Parathyroid adenoma (tissue), 2 donors: ENCODE results near the gene CSNK2A1.

Experiments
- H2AFZ ChIP-seq: fragments of 300-600 bp; sonication (generic); one replicate; pipeline ENCODE4 v1.7.0; 2017; ENCODE audit warnings: antibody characterized with exemption, mild to moderate bottlenecking
- H3K27ac ChIP-seq: fragments of 300-600 bp; sonication (generic); one replicate; pipeline ENCODE4 v1.7.0; 2017
- H3K27me3 ChIP-seq: fragments of 300-600 bp; sonication (generic); one replicate; pipeline ENCODE4 v1.7.0; 2017; ENCODE audit warnings: low read length; ENCODE audit not compliant: control insufficient read depth, insufficient read depth
- H3K36me3 ChIP-seq: fragments of 300-600 bp; sonication (generic); one replicate; pipeline ENCODE4 v1.7.0; 2017; ENCODE audit warnings: low read length; ENCODE audit not compliant: control insufficient read depth, insufficient read depth
- H3K4me1 ChIP-seq: fragments of 300-600 bp; sonication (generic); one replicate; pipeline ENCODE4 v1.7.0; 2017; ENCODE audit warnings: control low read depth
- H3K4me2 ChIP-seq: fragments of 300-600 bp; sonication (generic); one replicate; pipeline ENCODE4 v1.7.0; 2017; ENCODE audit warnings: low read length
- H3K4me3 ChIP-seq: fragments of 300-600 bp; sonication (generic); one replicate; pipeline ENCODE4 v1.7.0; 2017; ENCODE audit warnings: low read depth, low read length
- H3K79me2 ChIP-seq: fragments of 300-600 bp; sonication (generic); one replicate; pipeline ENCODE4 v1.7.0; 2017; ENCODE audit warnings: control low read depth
- H3K9ac ChIP-seq: fragments of 300-600 bp; sonication (generic); one replicate; pipeline ENCODE4 v1.7.0; 2017; ENCODE audit warnings: mild to moderate bottlenecking
- H3K9me3 ChIP-seq: fragments of 300-600 bp; sonication (generic); one replicate; pipeline ENCODE4 v1.7.0; 2017; ENCODE audit warnings: low read length; ENCODE audit not compliant: control insufficient read depth
- CTCF ChIP-seq: fragments of 300-600 bp; sonication (generic); IDR thresholded peaks from one replicate; pipeline ENCODE4 v1.7.0; 2017; ENCODE audit warnings: antibody characterized with exemption, mild to moderate bottlenecking
- donor health status: primary hyperparathyroidism.

CSNK2A1 gene

GRCh38 chr20:472889-473292 lies 70.7 kb downstream of the CSNK2A1 start:
- Histone ChIP-seq H3K36me3 (no peaks in the 10 kb centered on the region), H3K4me1 (no peaks in the 10 kb centered on the region), H3K27me3 (no peaks in the 10 kb centered on the region), H3K4me2 (no peak overlapping the region), H3K9me3 (no peaks in the 10 kb centered on the region), H2AFZ (no peak overlapping the region), H3K4me3 (no peak overlapping the region), H3K79me2 (no peaks in the 10 kb centered on the region), H3K27ac (no peak overlapping the region), H3K9ac (no peak overlapping the region)
- no peak for TF ChIP-seq CTCF

DNA sequence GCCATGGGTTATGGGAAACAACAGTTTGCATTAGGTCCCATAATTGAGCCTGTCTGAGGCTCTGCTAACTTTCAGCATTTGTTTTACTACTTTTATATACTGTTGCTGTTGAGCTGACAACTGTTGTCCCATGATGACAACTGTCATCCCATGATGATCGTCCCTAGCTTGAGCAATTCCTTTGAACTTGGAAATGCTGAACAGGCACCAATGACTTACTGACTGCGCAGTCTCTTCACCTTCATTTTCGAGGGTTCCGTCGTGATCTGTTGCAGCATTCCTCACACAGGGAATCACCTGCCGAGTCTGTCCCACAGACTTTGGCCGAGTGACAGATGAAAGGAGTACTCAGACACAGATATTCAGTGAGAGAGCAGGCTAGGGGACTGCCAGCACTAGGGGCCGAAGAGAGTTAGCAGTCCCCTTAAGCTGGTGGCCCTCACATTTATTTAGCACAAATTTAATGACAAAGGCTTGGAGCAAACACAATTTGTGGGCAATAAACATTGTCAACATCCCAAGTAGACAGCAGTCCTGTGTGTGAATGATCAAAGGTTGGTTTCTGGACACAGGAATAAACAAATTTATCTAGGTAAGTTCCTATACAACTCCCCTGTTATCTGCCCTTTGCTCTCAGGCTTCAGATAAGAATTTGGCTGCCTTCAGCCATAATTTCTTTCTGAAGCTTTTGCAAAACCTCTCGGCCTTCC lies 71.3 kb downstream of the CSNK2A1 start:
- no peak overlapping the region for H3K27ac ChIP-seq
- no peaks in the 10 kb centered on the region for H3K79me2 ChIP-seq
- no peak for TF ChIP-seq CTCF
- H3K36me3 ChIP-seq: no peaks in the 10 kb centered on the region
- no peak overlapping the region for H3K9ac ChIP-seq
- H3K4me1 ChIP-seq: no peaks in the 10 kb centered on the region
- H3K4me2 ChIP-seq: no peak overlapping the region
- no peaks in the 10 kb centered on the region for H3K9me3 ChIP-seq
- H2AFZ ChIP-seq: no peak overlapping the region
- H3K27me3 ChIP-seq: no peaks in the 10 kb centered on the region
- H3K4me3 ChIP-seq: no peak overlapping the region

GRCh38 chr20:469746-470490 lies 73.7 kb downstream of the CSNK2A1 start:
- no peak overlapping the region for H3K9ac ChIP-seq
- no peak for TF ChIP-seq CTCF
- H3K4me3 ChIP-seq: no peak overlapping the region
- H3K9me3 ChIP-seq: no peaks in the 10 kb centered on the region
- no peaks in the 10 kb centered on the region for H3K4me1 ChIP-seq
- no peak overlapping the region for H2AFZ ChIP-seq
- H3K27me3 ChIP-seq: no peaks in the 10 kb centered on the region
- no peak overlapping the region for H3K4me2 ChIP-seq
- H3K27ac ChIP-seq: no peak overlapping the region
- no peaks in the 10 kb centered on the region for H3K79me2 ChIP-seq
- no peaks in the 10 kb centered on the region for H3K36me3 ChIP-seq

- Histone ChIP-seq H3K4me2 (no peak overlapping the region), H3K9me3 (no peaks in the 10 kb centered on the region), H3K4me1 (no peaks in the 10 kb centered on the region), H2AFZ (no peak overlapping the region), H3K27me3 (no peaks in the 10 kb centered on the region), H3K4me3 (no peak overlapping the region), H3K79me2 (no peaks in the 10 kb centered on the region), H3K27ac (no peak overlapping the region), H3K36me3 (no peaks in the 10 kb centered on the region), H3K9ac (no peak overlapping the region)
- TF ChIP-seq CTCF: no peak
Observed at GRCh38 chr20:467755-468154, 75.8 kb downstream of the CSNK2A1 start.
